Liver (tissue), 9 donors: ENCODE data around the gene CEP85L. TPM values are rescaled to one million over a fixed set of nuclear protein-coding genes. Genes with fewer than 3 reads are reported as not detected.

Source experiments
- DNase-seq: peaks from one replicate; pipeline ENCODE4 v3.0.0-alpha.2; 2017; ENCODE audit warnings: low spot score
- H3K27ac ChIP-seq, 2 donors: one replicate each; pipeline ENCODE4 v1.7.0; 2013; ENCODE audit warnings: inconsistent platforms in 2 of 2, low read length in 2 of 2, control low read depth in 1 of 2, low read depth in 1 of 2, mild to moderate bottlenecking in 1 of 2
- H3K27me3 ChIP-seq, 4 donors: one replicate each; pipeline versions ENCODE4 v1.6.1 to v1.7.0; 2013; ENCODE audit warnings: low read length in 3 of 4, inconsistent platforms in 1 of 4, mild to moderate bottlenecking in 1 of 4, moderate library complexity in 1 of 4; ENCODE audit not compliant: control insufficient read depth in 4 of 4, insufficient read depth in 4 of 4
- H3K36me3 ChIP-seq, 4 donors: one replicate each; pipeline versions ENCODE4 v1.6.1 to v1.7.0; 2013; ENCODE audit warnings: low read length in 3 of 4, mild to moderate bottlenecking in 3 of 4, low read depth in 1 of 4, moderate library complexity in 1 of 4; ENCODE audit not compliant: control insufficient read depth in 4 of 4, insufficient read depth in 3 of 4
- H3K4me1 ChIP-seq, 4 donors: one replicate each; pipeline versions ENCODE4 v1.6.1 to v1.7.0; 2013; ENCODE audit warnings: low read length in 3 of 4, mild to moderate bottlenecking in 3 of 4, moderate library complexity in 1 of 4; ENCODE audit not compliant: control insufficient read depth in 4 of 4, insufficient read depth in 4 of 4
- H3K4me3 ChIP-seq, 3 donors: one replicate each; pipeline versions ENCODE4 v1.6.1 to v1.7.0; 2013; ENCODE audit warnings: low read length in 3 of 3, control low read depth in 1 of 3, low read depth in 1 of 3, mild to moderate bottlenecking in 1 of 3
- H3K9ac ChIP-seq, 2 donors: one replicate each; pipeline ENCODE4 v1.7.0; 2013; ENCODE audit warnings: low read length in 2 of 2, mild to moderate bottlenecking in 2 of 2, moderate library complexity in 2 of 2, control low read depth in 1 of 2, low read depth in 1 of 2
- H3K9me3 ChIP-seq, 4 donors: one replicate each; pipeline versions ENCODE4 v1.6.1 to v1.7.0; 2013; ENCODE audit warnings: low read length in 3 of 4; ENCODE audit not compliant: control insufficient read depth in 4 of 4
- EGR1 ChIP-seq, 2 donors: IDR thresholded peaks; 2 replicates each; pipeline ENCODE4 v1.6.1; 2016 to 2018; ENCODE audit warnings: antibody characterized with exemption in 2 of 2, low read depth in 2 of 2
- FOXA2 ChIP-seq: IDR thresholded peaks from 2 replicates; pipeline ENCODE4 v1.6.1; 2016; ENCODE audit warnings: antibody characterized with exemption
- GABPA ChIP-seq, 2 donors: IDR thresholded peaks in 1 of 2; conservative IDR thresholded peaks in 1 of 2; 2 replicates each; pipeline ENCODE4 v1.6.1; 2016; ENCODE audit warnings: antibody characterized with exemption in 2 of 2, mild to moderate bottlenecking in 1 of 2, moderate library complexity in 1 of 2
- HNF4A ChIP-seq, 2 donors: conservative IDR thresholded peaks; 2 replicates each; pipeline ENCODE4 v1.6.1; 2016; ENCODE audit warnings: antibody characterized with exemption in 2 of 2, mild to moderate bottlenecking in 2 of 2
- HNF4G ChIP-seq: IDR thresholded peaks from 2 replicates; pipeline ENCODE4 v1.6.1; 2016; ENCODE audit warnings: antibody characterized with exemption
- JUND ChIP-seq, 2 donors: IDR thresholded peaks; 2 replicates each; pipeline ENCODE4 v1.6.1; 2016; ENCODE audit warnings: antibody characterized with exemption in 2 of 2
- RAD21 ChIP-seq, 2 donors: IDR thresholded peaks; 2 replicates each; pipeline ENCODE4 v1.6.1; 2016; ENCODE audit warnings: antibody characterized with exemption in 2 of 2, mild to moderate bottlenecking in 2 of 2
- RXRA ChIP-seq, 2 donors: IDR thresholded peaks; 2 replicates each; pipeline ENCODE4 v1.6.1; 2017 to 2018; ENCODE audit warnings: antibody characterized with exemption in 2 of 2, mild to moderate bottlenecking in 1 of 2
- TAF1 ChIP-seq: conservative IDR thresholded peaks from 2 replicates; pipeline ENCODE4 v1.6.1; 2016; ENCODE audit warnings: antibody characterized with exemption, mild to moderate bottlenecking
- YY1 ChIP-seq: IDR thresholded peaks from 2 replicates; pipeline ENCODE4 v1.6.1; 2016; ENCODE audit warnings: antibody characterized with exemption, mild to moderate bottlenecking
- WGBS: extraction: QIAGEN DNeasy Blood & Tissue Kit; methylation state at CpG from one replicate; pipeline ENCODE4 v1.1.7; 2013; 5-methylcytosine and 5-hydroxymethylcytosine counted together
- polyA plus RNA-seq, 2 donors: library from polyadenylated mRNA; stranded (reverse) in 1 of 2; unstranded in 1 of 2; fragments of 200-250 nt in 1 of 2; fragments of >200 nt in 1 of 2; fragmentation: Nextera tagmentation in 1 of 2; extraction: Ambion mirVana in 1 of 2; gene quantifications; one replicate each; pipeline versions ENCODE4 v1.2.1 to v1.2.3, GENCODE V29; 2013 to 2015
- total RNA-seq, 2 donors: library from RNA; depleted of rRNA; stranded (reverse); fragments of >200 nt; gene quantifications; one replicate each; pipeline ENCODE4 v1.2.3, GENCODE V29; 2014
- TF ChIP-seq, protein P1 (sequence below): fragments of 150-350 bp; IDR thresholded peaks from 2 replicates; pipeline ENCODE4 v1.5.1; 2017; ENCODE audit warnings: improper control_type of control experiment, low read depth, low read length; ENCODE audit not compliant: missing input control
- TF ChIP-seq, protein P2 (sequence below): IDR thresholded peaks from 2 replicates; pipeline ENCODE4 v1.6.1; 2016; ENCODE audit warnings: antibody characterized with exemption
- TF ChIP-seq, protein P3 (sequence below): IDR thresholded peaks from 2 replicates; pipeline ENCODE4 v1.6.1; 2016; ENCODE audit warnings: antibody characterized with exemption
- TF ChIP-seq, protein P4 (sequence below): IDR thresholded peaks from 2 replicates; pipeline ENCODE4 v1.6.1; 2016; ENCODE audit warnings: antibody characterized with exemption, mild to moderate bottlenecking
- donor health status: healthy.
- donor health status: healthy.
- donor health status: healthy.
- donor health status: healthy.
- donor health status: healthy.

The CEP85L gene
- total and polyA plus RNA-seq, 4 donors, result 0.40 to 6.4 (median 2.3) TPM

DNA sequence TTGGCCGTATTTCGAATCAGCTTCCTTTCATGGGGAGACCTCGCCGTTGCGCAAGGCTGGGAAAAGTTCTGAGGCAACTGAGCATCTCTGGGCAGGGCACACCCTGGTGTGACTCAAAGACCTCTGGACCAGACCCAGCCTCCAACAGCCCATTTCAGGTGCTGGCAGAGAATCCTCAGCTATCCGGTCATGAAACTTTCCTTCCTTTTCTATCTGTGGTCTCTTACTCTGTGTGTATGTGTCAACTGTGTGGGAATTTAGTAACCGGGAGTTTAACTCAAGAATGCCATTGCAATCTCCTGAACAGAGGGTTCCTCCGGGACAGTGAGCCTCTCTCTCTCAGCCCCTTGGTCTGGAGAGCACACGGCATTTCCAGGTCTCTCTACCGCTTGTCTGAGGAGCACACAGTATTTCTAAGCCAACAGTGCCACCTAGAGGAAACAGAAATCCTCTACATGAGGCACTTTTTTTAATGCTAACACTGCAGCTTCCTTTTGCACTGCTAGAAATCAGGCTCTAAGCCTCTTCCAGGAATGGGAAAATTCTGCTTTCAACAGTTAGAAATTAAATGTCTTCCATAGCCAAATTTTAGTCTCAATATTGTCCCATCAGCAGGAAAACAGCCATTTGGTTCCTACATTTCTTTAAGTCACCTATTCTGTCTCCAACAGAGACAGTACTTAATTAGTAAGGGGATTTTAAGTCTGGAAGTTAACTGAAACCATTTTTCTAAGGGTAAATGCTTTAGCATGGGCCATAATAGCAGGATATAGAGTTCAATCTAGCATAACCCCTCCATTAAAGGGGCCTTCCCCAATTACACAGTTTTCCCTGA lies 70.6 kb downstream of the CEP85L start:
- Histone ChIP-seq H3K9me3 (peaks cover 0 to 4% (median 2%) of the 10 kb centered on the region in 4 donors), H3K27ac (no peak overlapping the region)

DNA sequence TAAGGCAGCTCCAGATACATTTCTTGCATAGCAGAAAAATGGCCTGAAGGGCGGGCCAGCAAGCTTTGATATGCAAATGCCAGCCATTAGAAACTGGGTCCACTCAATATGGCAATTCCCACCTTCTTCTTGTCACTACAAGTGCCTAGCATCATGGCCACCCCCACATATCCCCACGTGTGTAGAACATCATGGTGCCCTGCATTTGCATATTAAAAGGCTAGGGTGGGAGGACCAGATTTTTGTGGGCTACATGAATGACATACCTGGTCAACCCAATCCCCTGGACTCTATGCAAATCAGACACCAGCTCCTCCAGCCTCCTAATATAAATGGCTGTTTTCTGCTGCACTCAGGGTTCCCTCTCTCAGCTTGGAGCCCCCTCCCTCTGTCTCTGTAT lies 71.6 kb downstream of the CEP85L start:
- DNase-seq, result no peak
- Histone ChIP-seq H3K4me3 (no peak overlapping the region), H3K27ac (no peak overlapping the region), H3K4me1 (peaks cover 0 to 2% (median 0%) of the 10 kb centered on the region in 4 donors), H3K9ac (no peak overlapping the region), H3K36me3 (peaks cover 0 to 2% (median 0%) of the 10 kb centered on the region in 4 donors), H3K9me3 (peaks cover 3 to 9% (median 6%) of the 10 kb centered on the region in 4 donors), H3K27me3 (no peaks in the 10 kb centered on the region)
- TF ChIP-seq HNF4G, result no peak
- TF ChIP-seq RAD21 (IDR thresholded peaks at IDR 0.05), result no peak
- TF ChIP-seq FOXA2, result no peak
- no peak for TF ChIP-seq GABPA (IDR thresholded peaks at IDR 0.05 in 1 of 2, conservative IDR thresholded peaks at IDR 0.05 in 1 of 2)
- TF ChIP-seq HNF4A (conservative IDR thresholded peaks at IDR 0.05), result no peak
- no peak for TF ChIP-seq TAF1
- TF ChIP-seq RXRA (IDR thresholded peaks at IDR 0.05), result no peak
- TF ChIP-seq YY1, result no peak
- TF ChIP-seq, protein P1, sequence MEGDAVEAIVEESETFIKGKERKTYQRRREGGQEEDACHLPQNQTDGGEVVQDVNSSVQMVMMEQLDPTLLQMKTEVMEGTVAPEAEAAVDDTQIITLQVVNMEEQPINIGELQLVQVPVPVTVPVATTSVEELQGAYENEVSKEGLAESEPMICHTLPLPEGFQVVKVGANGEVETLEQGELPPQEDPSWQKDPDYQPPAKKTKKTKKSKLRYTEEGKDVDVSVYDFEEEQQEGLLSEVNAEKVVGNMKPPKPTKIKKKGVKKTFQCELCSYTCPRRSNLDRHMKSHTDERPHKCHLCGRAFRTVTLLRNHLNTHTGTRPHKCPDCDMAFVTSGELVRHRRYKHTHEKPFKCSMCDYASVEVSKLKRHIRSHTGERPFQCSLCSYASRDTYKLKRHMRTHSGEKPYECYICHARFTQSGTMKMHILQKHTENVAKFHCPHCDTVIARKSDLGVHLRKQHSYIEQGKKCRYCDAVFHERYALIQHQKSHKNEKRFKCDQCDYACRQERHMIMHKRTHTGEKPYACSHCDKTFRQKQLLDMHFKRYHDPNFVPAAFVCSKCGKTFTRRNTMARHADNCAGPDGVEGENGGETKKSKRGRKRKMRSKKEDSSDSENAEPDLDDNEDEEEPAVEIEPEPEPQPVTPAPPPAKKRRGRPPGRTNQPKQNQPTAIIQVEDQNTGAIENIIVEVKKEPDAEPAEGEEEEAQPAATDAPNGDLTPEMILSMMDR, result no peak
- TF ChIP-seq JUND (IDR thresholded peaks at IDR 0.05), result no peak
- TF ChIP-seq, protein P2, sequence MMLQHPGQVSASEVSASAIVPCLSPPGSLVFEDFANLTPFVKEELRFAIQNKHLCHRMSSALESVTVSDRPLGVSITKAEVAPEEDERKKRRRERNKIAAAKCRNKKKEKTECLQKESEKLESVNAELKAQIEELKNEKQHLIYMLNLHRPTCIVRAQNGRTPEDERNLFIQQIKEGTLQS, result no peak
- TF ChIP-seq, protein P3, sequence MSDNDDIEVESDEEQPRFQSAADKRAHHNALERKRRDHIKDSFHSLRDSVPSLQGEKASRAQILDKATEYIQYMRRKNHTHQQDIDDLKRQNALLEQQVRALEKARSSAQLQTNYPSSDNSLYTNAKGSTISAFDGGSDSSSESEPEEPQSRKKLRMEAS, result no peak
- TF ChIP-seq, protein P4, sequence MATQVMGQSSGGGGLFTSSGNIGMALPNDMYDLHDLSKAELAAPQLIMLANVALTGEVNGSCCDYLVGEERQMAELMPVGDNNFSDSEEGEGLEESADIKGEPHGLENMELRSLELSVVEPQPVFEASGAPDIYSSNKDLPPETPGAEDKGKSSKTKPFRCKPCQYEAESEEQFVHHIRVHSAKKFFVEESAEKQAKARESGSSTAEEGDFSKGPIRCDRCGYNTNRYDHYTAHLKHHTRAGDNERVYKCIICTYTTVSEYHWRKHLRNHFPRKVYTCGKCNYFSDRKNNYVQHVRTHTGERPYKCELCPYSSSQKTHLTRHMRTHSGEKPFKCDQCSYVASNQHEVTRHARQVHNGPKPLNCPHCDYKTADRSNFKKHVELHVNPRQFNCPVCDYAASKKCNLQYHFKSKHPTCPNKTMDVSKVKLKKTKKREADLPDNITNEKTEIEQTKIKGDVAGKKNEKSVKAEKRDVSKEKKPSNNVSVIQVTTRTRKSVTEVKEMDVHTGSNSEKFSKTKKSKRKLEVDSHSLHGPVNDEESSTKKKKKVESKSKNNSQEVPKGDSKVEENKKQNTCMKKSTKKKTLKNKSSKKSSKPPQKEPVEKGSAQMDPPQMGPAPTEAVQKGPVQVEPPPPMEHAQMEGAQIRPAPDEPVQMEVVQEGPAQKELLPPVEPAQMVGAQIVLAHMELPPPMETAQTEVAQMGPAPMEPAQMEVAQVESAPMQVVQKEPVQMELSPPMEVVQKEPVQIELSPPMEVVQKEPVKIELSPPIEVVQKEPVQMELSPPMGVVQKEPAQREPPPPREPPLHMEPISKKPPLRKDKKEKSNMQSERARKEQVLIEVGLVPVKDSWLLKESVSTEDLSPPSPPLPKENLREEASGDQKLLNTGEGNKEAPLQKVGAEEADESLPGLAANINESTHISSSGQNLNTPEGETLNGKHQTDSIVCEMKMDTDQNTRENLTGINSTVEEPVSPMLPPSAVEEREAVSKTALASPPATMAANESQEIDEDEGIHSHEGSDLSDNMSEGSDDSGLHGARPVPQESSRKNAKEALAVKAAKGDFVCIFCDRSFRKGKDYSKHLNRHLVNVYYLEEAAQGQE, result no peak
- no peak for TF ChIP-seq EGR1 (IDR thresholded peaks at IDR 0.05; ENCODE audit: low read depth in 2 of 2)
- WGBS, result 81% methylated on average over 2 of the region's 2 CpGs

More for the DNA sequence above, 70.6 kb downstream of the CEP85L start:
- Histone ChIP-seq H3K9ac (no peak overlapping the region), H3K4me3 (no peak overlapping the region), H3K4me1 (peaks cover 0 to 2% (median 0%) of the 10 kb centered on the region in 4 donors), H3K36me3 (no peaks in the 10 kb centered on the region), H3K27me3 (no peaks in the 10 kb centered on the region)
- WGBS, result 56% methylated on average over 10 of the region's 10 CpGs
- TF ChIP-seq, protein P4, result no peak
- TF ChIP-seq, protein P1, result peak; percentile 79
- peak; percentile 91 to 92 for TF ChIP-seq RAD21 (IDR thresholded peaks at IDR 0.05)
- DNase-seq, result no peak
